GM12878 (cell line): ENCODE results near the gene EEF1AKMT2. TPM values are rescaled to one million over a fixed set of nuclear protein-coding genes. Genes with fewer than 3 reads are reported as not detected.

Experiments
- EP300 ChIP-seq, 2 experiments: fragments of 150-350 bp in 1 of 2; IDR thresholded peaks; 2 replicates each; pipeline ENCODE4 v1.6.1; 2011 to 2012; ENCODE audit warnings: low read depth in 2 of 2, low read length in 2 of 2, borderline replicate concordance in 1 of 2, improper control_type of control experiment in 1 of 2, inconsistent platforms in 1 of 2; ENCODE audit not compliant: control insufficient read depth in 1 of 2
- YY1 ChIP-seq: IDR thresholded peaks from 2 replicates; pipeline ENCODE4 v1.6.1; 2011; ENCODE audit warnings: low read depth, mild to moderate bottlenecking, low read length
- ZBTB40 ChIP-seq: fragments of 450-650 bp; IDR thresholded peaks from 2 replicates; pipeline ENCODE4 v1.6.1; 2016; ENCODE audit warnings: mild to moderate bottlenecking, moderate library complexity, borderline replicate concordance
- polyA plus RNA-seq, 11 experiments: library from polyadenylated mRNA; depleted of rRNA in 4 of 11; unstranded in 6 of 11; stranded (reverse) in 5 of 11; fragments of >200 nt; fragmentation: Nextera tagmentation in 4 of 11; fragmentation: Illumina TruSeq in 1 of 11; extraction: Ambion mirVana in 4 of 11; extraction: Trizol in 1 of 11; gene quantifications; 1 replicate in 1 of 11; 2 replicates in 10 of 11; pipeline versions ENCODE4 v1.2.1 to v1.2.3, GENCODE V29; 2011 to 2016; ENCODE audit warnings: inconsistent platforms in 2 of 11, missing spikeins in 2 of 11, low read depth in 1 of 11
- total RNA-seq, 4 experiments: library from RNA; depleted of rRNA in 3 of 4; stranded (reverse); fragments of >200 nt in 3 of 4; fragmentation: Illumina TruSeq in 1 of 4; extraction: Trizol in 1 of 4; gene quantifications; 2 replicates each; pipeline versions ENCODE4 v1.2.1 to v1.2.3, GENCODE V29; 2013 to 2021

The EEF1AKMT2 gene
- total and polyA plus RNA-seq, 10 of the 15 experiments (the other 5 are each of a cell fraction or from before 2014, with no cell fraction given) = 9.1 to 29.3 (median 23.6) TPM

- TF ChIP-seq YY1 (peak; percentile 45), EP300 (IDR thresholded peaks at IDR 0.05; ENCODE audit: borderline replicate concordance in 1 of 2, control insufficient read depth in 1 of 2, low read depth in 2 of 2, low read length in 2 of 2) (no peak), ZBTB40 (no peak)
Observed at GRCh38 chr10:124744102-124745050, 47.3 kb downstream of the EEF1AKMT2 start, which contains the start of gene FAM53B (continued).
